Measurements from ENCODE around the gene KANSL1L. TPM values are rescaled to one million over a fixed set of nuclear protein-coding genes. Genes with fewer than 3 reads are reported as not detected.
A peak's percentile ranks its signal among the peaks of the same experiment; 100 is the strongest.
"Not testable (repeated sequence)": the region's sequence is repeated elsewhere in the genome, so short reads cannot be mapped to it uniquely, and the experiment has no call there.

The KANSL1L gene
- total RNA-seq, 2 experiments from 2014 or later: 6.7 to 7.0 TPM

DNA sequence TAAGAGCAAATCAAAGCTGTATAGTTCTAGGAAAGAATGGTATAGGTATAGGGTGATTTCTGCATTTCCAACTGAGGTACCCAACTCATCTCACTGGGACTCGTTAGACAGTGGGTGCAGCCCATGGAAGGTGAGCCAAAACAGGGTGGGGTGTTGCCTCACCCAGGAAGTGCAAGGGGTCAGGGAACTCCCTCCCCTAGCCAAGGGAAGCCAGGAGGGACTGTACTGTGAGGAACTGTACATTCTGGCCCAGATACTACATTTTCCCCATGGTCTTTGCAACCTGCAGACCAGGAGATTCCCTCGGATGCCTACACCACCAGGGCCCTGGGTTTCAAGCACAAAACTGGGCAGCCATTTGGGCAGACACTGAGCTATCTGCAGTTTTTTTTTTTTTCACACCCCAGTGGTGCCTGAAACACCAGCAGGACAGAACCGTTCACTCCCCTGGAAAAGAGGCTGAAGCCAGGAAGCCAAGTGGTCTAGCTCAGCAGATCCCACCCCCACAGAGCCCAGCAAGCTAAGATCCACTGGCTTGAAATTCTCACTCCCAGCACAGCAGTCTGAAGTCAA, 9.9 kb upstream of the KANSL1L start:
- H3K36me3 ChIP-seq (ENCODE audit: insufficient read depth, low read length); DNase-seq; H3K27ac ChIP-seq (ENCODE audit: low read depth in 1 of 2, low read length in 2 of 2); H3K27me3 ChIP-seq (ENCODE audit: control insufficient read depth in 1 of 2, insufficient read depth in 2 of 2, low read length in 2 of 2); H3K4me3 ChIP-seq (ENCODE audit: low read length); CTCF ChIA-PET; H3K27me3 Mint-ChIP-seq; ATAC-seq (ENCODE audit: poor library complexity); intact Hi-C loops (cut with DNase I, micrococcal nuclease): not testable (repeated sequence)
- Histone ChIP-seq H3K9me3 (ENCODE audit: control insufficient read depth in 1 of 2, insufficient read depth in 1 of 2, low read length in 2 of 2) (peaks cover 0 to 15% of the 10 kb centered on the region in 2 experiments), H3K4me1 (ENCODE audit: insufficient read depth, low read length) (peaks cover 13% of the 10 kb centered on the region)
- H3K27ac Mint-ChIP-seq: peak overlapping the region; percentile 69
- H3K9me3 Mint-ChIP-seq: peaks cover 21% of the 10 kb centered on the region
- peaks cover 34% of the 10 kb centered on the region for H3K36me3 Mint-ChIP-seq (ENCODE audit: low read depth)
- peaks cover 27% of the 10 kb centered on the region for H3K4me1 Mint-ChIP-seq (ENCODE audit: low read depth)
- H3K4me3 Mint-ChIP-seq: peak overlapping the region; percentile 54
- POLR2A ChIA-PET: interaction anchor here (2.6 kb wide), 1 partner anchor 10 kb away, joined by 17 read pairs; the partner anchor contains the start of gene KANSL1L

DNA sequence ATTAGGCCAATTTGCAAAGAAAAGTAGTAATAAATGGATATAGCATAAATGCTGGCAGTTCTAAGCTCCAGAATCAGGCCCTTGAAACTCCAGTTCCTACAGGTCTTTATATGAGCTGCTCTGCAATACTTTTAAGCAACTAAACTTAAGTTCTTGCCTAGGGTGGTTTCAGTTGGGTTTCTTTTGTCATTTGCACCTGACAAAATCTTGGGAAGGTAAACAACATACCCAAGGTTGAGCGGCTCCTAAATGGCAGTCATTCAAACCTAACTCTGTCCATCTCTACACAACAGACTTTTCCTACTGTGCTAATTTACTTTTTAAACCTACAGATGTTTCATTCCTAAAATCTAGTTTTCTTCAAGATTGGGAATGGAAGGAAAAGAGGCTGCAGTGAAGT, 9.3 kb upstream of the KANSL1L start:
- H3K4me1 Mint-ChIP-seq (ENCODE audit: low read depth): peaks cover 27% of the 10 kb centered on the region
- peak overlapping the region; percentile 7 for H3K27ac Mint-ChIP-seq
- TF ChIP-seq, protein P1, sequence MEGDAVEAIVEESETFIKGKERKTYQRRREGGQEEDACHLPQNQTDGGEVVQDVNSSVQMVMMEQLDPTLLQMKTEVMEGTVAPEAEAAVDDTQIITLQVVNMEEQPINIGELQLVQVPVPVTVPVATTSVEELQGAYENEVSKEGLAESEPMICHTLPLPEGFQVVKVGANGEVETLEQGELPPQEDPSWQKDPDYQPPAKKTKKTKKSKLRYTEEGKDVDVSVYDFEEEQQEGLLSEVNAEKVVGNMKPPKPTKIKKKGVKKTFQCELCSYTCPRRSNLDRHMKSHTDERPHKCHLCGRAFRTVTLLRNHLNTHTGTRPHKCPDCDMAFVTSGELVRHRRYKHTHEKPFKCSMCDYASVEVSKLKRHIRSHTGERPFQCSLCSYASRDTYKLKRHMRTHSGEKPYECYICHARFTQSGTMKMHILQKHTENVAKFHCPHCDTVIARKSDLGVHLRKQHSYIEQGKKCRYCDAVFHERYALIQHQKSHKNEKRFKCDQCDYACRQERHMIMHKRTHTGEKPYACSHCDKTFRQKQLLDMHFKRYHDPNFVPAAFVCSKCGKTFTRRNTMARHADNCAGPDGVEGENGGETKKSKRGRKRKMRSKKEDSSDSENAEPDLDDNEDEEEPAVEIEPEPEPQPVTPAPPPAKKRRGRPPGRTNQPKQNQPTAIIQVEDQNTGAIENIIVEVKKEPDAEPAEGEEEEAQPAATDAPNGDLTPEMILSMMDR (IDR thresholded peaks at IDR 0.05): no peak
- H3K4me3 Mint-ChIP-seq: no peak overlapping the region
- H3K27ac ChIP-seq (ENCODE audit: low read depth in 1 of 2, low read length in 2 of 2): no peak overlapping the region
- peaks cover 0 to 13% of the 10 kb centered on the region in 2 experiments for H3K9me3 ChIP-seq (ENCODE audit: control insufficient read depth in 1 of 2, insufficient read depth in 1 of 2, low read length in 2 of 2)
- peaks cover 13% of the 10 kb centered on the region for H3K4me1 ChIP-seq (ENCODE audit: insufficient read depth, low read length)
- peaks cover 29% of the 10 kb centered on the region for H3K36me3 Mint-ChIP-seq (ENCODE audit: low read depth)
- no peak for DNase-seq
- intact Hi-C loops (cut with DNase I, micrococcal nuclease): no loop called here
- no peak overlapping the region for H3K4me3 ChIP-seq (ENCODE audit: low read length)
- ChIA-PET CTCF (interaction anchor here (1.1 kb wide), 1 partner anchor 19 kb away, joined by 3 read pairs; no protein-coding TSS in a partner anchor), POLR2A (interaction anchor here (2.6 kb wide), 1 partner anchor 9 kb away, joined by 17 read pairs; the partner anchor contains the start of gene KANSL1L)
- peaks cover 18% of the 10 kb centered on the region for H3K9me3 Mint-ChIP-seq
- ATAC-seq (ENCODE audit: poor library complexity): no peak
- peaks cover 0 to 4% of the 10 kb centered on the region in 2 experiments for H3K27me3 ChIP-seq (ENCODE audit: control insufficient read depth in 1 of 2, insufficient read depth in 2 of 2, low read length in 2 of 2)
- no peaks in the 10 kb centered on the region for H3K36me3 ChIP-seq (ENCODE audit: insufficient read depth, low read length)
- H3K27me3 Mint-ChIP-seq: no peaks in the 10 kb centered on the region

DNA sequence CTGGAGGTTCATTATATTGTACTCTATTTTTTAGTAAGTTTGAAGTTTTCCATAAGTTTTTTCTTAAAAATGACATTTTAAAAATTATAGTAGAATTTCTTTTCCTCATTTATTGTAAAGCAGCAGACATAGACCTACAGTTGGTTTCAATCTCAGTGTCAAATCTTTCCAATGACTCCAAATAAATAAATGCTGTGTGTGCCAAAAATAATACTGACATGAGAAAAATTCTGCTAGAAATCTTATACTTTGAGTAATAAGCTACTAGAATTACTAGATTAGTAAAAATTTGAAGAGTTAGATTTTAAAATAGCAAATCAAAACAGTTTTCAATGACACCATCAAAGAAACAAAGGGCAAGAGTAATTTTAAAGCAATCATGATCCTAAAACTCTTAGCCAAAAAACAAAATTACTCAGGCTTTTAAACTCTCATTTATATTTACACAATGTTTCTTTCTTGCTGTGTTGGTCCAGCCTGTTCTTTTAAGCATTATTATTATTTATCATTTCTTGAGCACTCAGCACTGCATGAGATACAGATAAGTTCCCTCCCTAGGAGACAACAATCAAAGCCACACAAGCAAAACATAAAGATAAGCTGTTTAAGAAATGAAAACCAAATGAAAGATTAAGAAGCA, 8.3 kb upstream of the KANSL1L start:
- DNase-seq (no peak), ATAC-seq (ENCODE audit: poor library complexity) (no peak)
- no peak overlapping the region for H3K4me3 Mint-ChIP-seq
- H3K27ac Mint-ChIP-seq: peak overlapping the region; percentile 7
- ChIA-PET POLR2A (no interaction called here), CTCF (interaction anchor here (1.1 kb wide), 1 partner anchor 18 kb away, joined by 3 read pairs; no protein-coding TSS in a partner anchor)
- Histone ChIP-seq H3K4me1 (ENCODE audit: insufficient read depth, low read length) (peaks cover 13% of the 10 kb centered on the region), H3K27me3 (ENCODE audit: control insufficient read depth in 1 of 2, insufficient read depth in 2 of 2, low read length in 2 of 2) (peaks cover 0 to 4% of the 10 kb centered on the region in 2 experiments), H3K4me3 (ENCODE audit: low read length) (no peak overlapping the region), H3K27ac (ENCODE audit: low read depth in 1 of 2, low read length in 2 of 2) (no peak overlapping the region), H3K9me3 (ENCODE audit: control insufficient read depth in 1 of 2, insufficient read depth in 1 of 2, low read length in 2 of 2) (peaks cover 0 to 3% of the 10 kb centered on the region in 2 experiments), H3K36me3 (ENCODE audit: insufficient read depth, low read length) (no peaks in the 10 kb centered on the region)
- peaks cover 15% of the 10 kb centered on the region for H3K9me3 Mint-ChIP-seq
- H3K4me1 Mint-ChIP-seq (ENCODE audit: low read depth): peaks cover 27% of the 10 kb centered on the region
- TF ChIP-seq, protein P1 (IDR thresholded peaks at IDR 0.05): no peak
- H3K36me3 Mint-ChIP-seq (ENCODE audit: low read depth): peaks cover 23% of the 10 kb centered on the region
- intact Hi-C loops (cut with DNase I, micrococcal nuclease): loop anchor here in 1 of 2 experiments (10.0 kb wide), 1 partner anchor 295 kb away; the partner anchor contains the start of gene LANCL1
- no peaks in the 10 kb centered on the region for H3K27me3 Mint-ChIP-seq

Measured in CD4-positive, alpha-beta T cell (primary cell).